ENCODE results near the gene TFCP2.

DNA sequence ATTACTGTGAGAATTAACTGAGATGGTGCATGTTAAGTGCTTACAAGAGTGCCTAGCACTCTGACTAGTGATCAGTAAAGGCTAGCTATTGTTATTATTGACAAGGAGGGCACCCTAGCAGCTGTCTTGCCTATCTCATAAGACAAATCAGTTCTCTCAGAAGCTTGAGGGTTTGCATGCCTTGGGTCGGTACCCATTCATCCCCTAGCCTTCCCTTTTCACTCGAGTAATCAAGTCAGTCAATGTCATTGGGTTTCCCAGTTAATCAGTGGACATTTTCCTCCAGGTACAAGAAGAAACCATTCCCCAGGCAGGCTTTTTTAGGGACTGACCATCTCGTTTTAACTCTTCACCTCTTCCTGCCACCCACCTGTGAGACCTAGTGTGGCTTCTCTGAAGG, 10.4 kb upstream of the TFCP2 start:
- TF ChIP-seq, protein P1, sequence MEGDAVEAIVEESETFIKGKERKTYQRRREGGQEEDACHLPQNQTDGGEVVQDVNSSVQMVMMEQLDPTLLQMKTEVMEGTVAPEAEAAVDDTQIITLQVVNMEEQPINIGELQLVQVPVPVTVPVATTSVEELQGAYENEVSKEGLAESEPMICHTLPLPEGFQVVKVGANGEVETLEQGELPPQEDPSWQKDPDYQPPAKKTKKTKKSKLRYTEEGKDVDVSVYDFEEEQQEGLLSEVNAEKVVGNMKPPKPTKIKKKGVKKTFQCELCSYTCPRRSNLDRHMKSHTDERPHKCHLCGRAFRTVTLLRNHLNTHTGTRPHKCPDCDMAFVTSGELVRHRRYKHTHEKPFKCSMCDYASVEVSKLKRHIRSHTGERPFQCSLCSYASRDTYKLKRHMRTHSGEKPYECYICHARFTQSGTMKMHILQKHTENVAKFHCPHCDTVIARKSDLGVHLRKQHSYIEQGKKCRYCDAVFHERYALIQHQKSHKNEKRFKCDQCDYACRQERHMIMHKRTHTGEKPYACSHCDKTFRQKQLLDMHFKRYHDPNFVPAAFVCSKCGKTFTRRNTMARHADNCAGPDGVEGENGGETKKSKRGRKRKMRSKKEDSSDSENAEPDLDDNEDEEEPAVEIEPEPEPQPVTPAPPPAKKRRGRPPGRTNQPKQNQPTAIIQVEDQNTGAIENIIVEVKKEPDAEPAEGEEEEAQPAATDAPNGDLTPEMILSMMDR (IDR thresholded peaks at IDR 0.05): no peak
- TF ChIP-seq SIN3A (IDR thresholded peaks at IDR 0.05; ENCODE audit: borderline replicate concordance, insufficient read depth, low read depth, low read length): no peak
- TF ChIP-seq POLR2AphosphoS5 (IDR thresholded peaks at IDR 0.05; ENCODE audit: low read depth, low read length): no peak
- TF ChIP-seq TCF7L2 (IDR thresholded peaks at IDR 0.05; ENCODE audit: low read depth, low read length): no peak

Measured in Panc1 (cell line).